HEK293T (cell line): ENCODE measurements around the gene CAMSAP1.

Source experiments
- ARNT ChIP-seq: fragments of 450-650 bp; IDR thresholded peaks from 2 replicates; pipeline ENCODE4 v1.6.1; 2017; ENCODE audit warnings: mild to moderate bottlenecking
- BHLHE40 ChIP-seq: fragments of 450-650 bp; IDR thresholded peaks from 2 replicates; pipeline ENCODE4 v1.6.1; 2016; ENCODE audit warnings: mild to moderate bottlenecking, moderate library complexity, borderline replicate concordance
- CTBP1 ChIP-seq: fragments of 450-650 bp; IDR thresholded peaks from 2 replicates; pipeline ENCODE4 v1.6.1; 2016; ENCODE audit warnings: borderline replicate concordance
- ELF4 ChIP-seq: fragments of 450-650 bp; IDR thresholded peaks from 2 replicates; pipeline ENCODE4 v1.6.1; 2017; ENCODE audit warnings: antibody characterized with exemption
- FOXK2 ChIP-seq: fragments of 450-650 bp; IDR thresholded peaks from 2 replicates; pipeline ENCODE4 v1.6.1; 2016; ENCODE audit warnings: mild to moderate bottlenecking
- FOXM1 ChIP-seq: fragments of 450-650 bp; IDR thresholded peaks from 2 replicates; pipeline ENCODE4 v1.6.1; 2017; ENCODE audit warnings: mild to moderate bottlenecking, borderline replicate concordance
- L3MBTL2 ChIP-seq: fragments of 450-650 bp; conservative IDR thresholded peaks from 2 replicates; pipeline ENCODE4 v1.6.1; 2016; ENCODE audit warnings: mild to moderate bottlenecking
- PKNOX1 ChIP-seq: fragments of 450-650 bp; IDR thresholded peaks from 2 replicates; pipeline ENCODE4 v1.6.1; 2016
- SP1 ChIP-seq: fragments of 450-650 bp; IDR thresholded peaks from 2 replicates; pipeline ENCODE4 v1.6.1; 2017
- ZNF384 ChIP-seq: fragments of 450-650 bp; IDR thresholded peaks from 2 replicates; pipeline ENCODE4 v1.6.1; 2016

DNA sequence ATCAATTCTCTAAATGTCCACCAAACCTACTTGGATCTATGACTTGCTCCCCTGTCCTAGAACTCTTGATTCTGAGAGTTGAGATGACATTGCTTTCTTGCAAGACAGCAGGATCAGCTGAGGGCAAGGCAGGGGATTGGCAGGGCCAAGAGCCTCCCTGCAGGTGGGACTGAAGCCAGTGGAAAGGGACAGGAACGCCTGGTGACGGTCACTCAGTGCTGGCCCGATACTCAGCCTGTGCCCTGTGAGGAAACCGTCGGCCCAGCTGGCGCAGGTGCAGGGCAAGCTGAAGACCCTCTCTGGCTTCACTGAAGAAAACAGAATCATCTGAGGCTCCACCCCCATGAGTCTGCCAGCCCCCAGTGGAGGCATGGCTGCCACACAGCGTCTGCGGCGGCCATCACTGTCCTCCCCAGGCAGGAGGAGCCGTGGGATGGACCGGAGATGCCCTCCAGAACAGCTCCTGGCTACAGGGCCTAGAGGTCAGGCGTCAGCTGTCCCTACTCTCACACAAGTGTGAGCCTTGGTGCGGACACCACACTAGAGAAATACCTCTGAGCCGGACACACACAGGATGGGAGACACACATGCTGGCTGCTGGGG, 39.1 kb upstream of the CAMSAP1 start:
- no peak for TF ChIP-seq ELF4
- TF ChIP-seq ZNF384: no peak
- no peak for TF ChIP-seq BHLHE40
- TF ChIP-seq PKNOX1: no peak
- no peak for TF ChIP-seq ARNT
- TF ChIP-seq L3MBTL2: no peak
- no peak for TF ChIP-seq CTBP1
- TF ChIP-seq FOXM1: no peak
- no peak for TF ChIP-seq FOXK2
- TF ChIP-seq SP1: no peak
